Ishikawa (cell line): ENCODE data around the gene SLC8A1.

Source experiments
- CEBPB ChIP-seq: IDR thresholded peaks from 2 replicates; pipeline ENCODE4 v1.6.1; 2012
- CREB1 ChIP-seq: IDR thresholded peaks from 2 replicates; pipeline ENCODE4 v1.6.1; 2012; ENCODE audit warnings: low read depth
- EGR1 ChIP-seq: IDR thresholded peaks from 2 replicates; pipeline ENCODE4 v1.6.1; 2012
- FOXM1 ChIP-seq: IDR thresholded peaks from 2 replicates; pipeline ENCODE4 v1.6.1; 2012; ENCODE audit warnings: low read depth, borderline replicate concordance
- MAX ChIP-seq: IDR thresholded peaks from 2 replicates; pipeline ENCODE4 v1.6.1; 2012
- NFIC ChIP-seq: IDR thresholded peaks from 2 replicates; pipeline ENCODE4 v1.6.1; 2012
- RAD21 ChIP-seq: IDR thresholded peaks from 2 replicates; pipeline ENCODE4 v1.6.1; 2012; ENCODE audit warnings: low read depth
- TAF1 ChIP-seq: IDR thresholded peaks from 2 replicates; pipeline ENCODE4 v1.6.1; 2012; ENCODE audit warnings: low read depth, mild to moderate bottlenecking
- TCF12 ChIP-seq: IDR thresholded peaks from 2 replicates; pipeline ENCODE4 v1.6.1; 2012; ENCODE audit warnings: low read depth
- TEAD4 ChIP-seq: IDR thresholded peaks from 2 replicates; pipeline ENCODE4 v1.6.1; 2012
- YY1 ChIP-seq: IDR thresholded peaks from 2 replicates; pipeline ENCODE4 v1.6.1; 2012; ENCODE audit warnings: low read depth
- ZBTB7A ChIP-seq: IDR thresholded peaks from 2 replicates; pipeline ENCODE4 v1.6.1; 2012; ENCODE audit warnings: low read depth
- TF ChIP-seq, protein P1 (sequence below): IDR thresholded peaks from 2 replicates; pipeline ENCODE4 v1.6.1; 2012
- TF ChIP-seq, protein P2 (sequence below): IDR thresholded peaks from 2 replicates; pipeline ENCODE4 v1.6.1; 2012; ENCODE audit warnings: low read depth, mild to moderate bottlenecking

SLC8A1 gene

GRCh38 chr2:40148334-40148733 lies 303.6 kb downstream of the SLC8A1 start:
- TF ChIP-seq, protein P1, sequence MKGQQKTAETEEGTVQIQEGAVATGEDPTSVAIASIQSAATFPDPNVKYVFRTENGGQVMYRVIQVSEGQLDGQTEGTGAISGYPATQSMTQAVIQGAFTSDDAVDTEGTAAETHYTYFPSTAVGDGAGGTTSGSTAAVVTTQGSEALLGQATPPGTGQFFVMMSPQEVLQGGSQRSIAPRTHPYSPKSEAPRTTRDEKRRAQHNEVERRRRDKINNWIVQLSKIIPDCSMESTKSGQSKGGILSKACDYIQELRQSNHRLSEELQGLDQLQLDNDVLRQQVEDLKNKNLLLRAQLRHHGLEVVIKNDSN = no peak
- no peak for TF ChIP-seq EGR1
- no peak for TF ChIP-seq CEBPB
- TF ChIP-seq ZBTB7A = no peak
- no peak for TF ChIP-seq TEAD4
- no peak for TF ChIP-seq TCF12
- TF ChIP-seq YY1 = no peak
- TF ChIP-seq TAF1 = no peak
- TF ChIP-seq, protein P2, sequence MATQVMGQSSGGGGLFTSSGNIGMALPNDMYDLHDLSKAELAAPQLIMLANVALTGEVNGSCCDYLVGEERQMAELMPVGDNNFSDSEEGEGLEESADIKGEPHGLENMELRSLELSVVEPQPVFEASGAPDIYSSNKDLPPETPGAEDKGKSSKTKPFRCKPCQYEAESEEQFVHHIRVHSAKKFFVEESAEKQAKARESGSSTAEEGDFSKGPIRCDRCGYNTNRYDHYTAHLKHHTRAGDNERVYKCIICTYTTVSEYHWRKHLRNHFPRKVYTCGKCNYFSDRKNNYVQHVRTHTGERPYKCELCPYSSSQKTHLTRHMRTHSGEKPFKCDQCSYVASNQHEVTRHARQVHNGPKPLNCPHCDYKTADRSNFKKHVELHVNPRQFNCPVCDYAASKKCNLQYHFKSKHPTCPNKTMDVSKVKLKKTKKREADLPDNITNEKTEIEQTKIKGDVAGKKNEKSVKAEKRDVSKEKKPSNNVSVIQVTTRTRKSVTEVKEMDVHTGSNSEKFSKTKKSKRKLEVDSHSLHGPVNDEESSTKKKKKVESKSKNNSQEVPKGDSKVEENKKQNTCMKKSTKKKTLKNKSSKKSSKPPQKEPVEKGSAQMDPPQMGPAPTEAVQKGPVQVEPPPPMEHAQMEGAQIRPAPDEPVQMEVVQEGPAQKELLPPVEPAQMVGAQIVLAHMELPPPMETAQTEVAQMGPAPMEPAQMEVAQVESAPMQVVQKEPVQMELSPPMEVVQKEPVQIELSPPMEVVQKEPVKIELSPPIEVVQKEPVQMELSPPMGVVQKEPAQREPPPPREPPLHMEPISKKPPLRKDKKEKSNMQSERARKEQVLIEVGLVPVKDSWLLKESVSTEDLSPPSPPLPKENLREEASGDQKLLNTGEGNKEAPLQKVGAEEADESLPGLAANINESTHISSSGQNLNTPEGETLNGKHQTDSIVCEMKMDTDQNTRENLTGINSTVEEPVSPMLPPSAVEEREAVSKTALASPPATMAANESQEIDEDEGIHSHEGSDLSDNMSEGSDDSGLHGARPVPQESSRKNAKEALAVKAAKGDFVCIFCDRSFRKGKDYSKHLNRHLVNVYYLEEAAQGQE = no peak
- no peak for TF ChIP-seq MAX
- TF ChIP-seq RAD21 = no peak
- no peak for TF ChIP-seq FOXM1

DNA sequence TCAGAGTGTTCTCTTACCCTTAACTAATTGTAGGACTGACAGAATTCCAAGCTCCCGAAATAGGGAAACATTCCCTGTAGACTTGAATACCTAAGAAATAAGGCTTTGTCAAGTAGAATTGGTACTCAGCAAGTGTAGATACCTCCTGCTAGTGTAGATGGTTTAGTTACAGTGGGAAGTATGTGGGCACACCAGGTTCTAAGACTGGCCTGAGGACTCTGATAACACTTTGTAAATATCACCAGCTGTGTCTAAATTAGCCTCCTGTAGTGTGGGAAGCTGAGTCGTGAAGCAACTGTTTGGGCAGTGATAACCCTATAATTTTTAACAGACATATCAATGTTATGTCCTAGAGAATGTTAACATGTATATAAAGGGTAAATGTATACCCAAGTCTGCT lies 304.5 kb downstream of the SLC8A1 start:
- TF ChIP-seq TCF12 (no peak), ZBTB7A (no peak), YY1 (no peak), CEBPB (no peak), TAF1 (no peak), TEAD4 (no peak), NFIC (no peak)
- TF ChIP-seq, protein P2 = no peak

- TF ChIP-seq RAD21 (no peak), TCF12 (no peak), FOXM1 (no peak), YY1 (no peak), NFIC (no peak), CREB1 (no peak)
- TF ChIP-seq, protein P2 = no peak
These were observed 307.9 kb downstream of the SLC8A1 start for GRCh38 chr2:40144022-40144421.

GRCh38 chr2:40138314-40138713 lies 313.6 kb downstream of the SLC8A1 start:
- TF ChIP-seq MAX (no peak), FOXM1 (no peak)

DNA sequence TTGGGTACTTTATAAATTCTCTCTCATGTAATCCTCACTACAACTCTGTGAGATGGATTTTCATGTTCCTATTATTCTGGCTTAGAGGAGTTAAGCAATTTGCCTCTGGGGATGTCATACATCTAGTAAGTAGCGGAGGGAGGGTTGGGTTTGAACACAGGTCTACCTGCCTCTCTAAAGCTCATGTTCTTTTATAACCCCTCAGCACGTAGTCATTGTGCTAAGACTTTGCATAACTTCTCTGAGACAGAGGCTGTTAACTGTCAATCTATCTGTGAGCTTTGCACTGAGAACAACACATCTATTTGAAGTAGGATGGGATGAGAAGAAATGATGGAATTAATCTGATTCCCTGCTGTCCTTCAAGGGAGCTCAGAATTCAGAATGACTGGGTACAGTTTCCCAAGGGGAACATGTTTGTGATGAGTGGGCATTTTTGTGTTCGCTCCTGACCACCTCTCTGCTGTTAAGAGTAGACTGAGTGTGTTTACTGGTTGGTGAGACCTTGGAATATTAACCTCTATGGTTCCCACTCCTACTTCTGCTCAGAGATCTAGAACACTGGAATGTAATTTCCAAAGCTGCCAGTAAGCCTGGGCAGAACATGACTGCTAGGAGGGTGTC lies 320.7 kb downstream of the SLC8A1 start:
- TF ChIP-seq RAD21 = no peak
- TF ChIP-seq YY1 = no peak
- TF ChIP-seq TCF12 = no peak
- TF ChIP-seq TEAD4 = no peak
